Thyroid gland (tissue), 4 donors: ENCODE results near the gene CTDNEP1.

ENCODE experiments used
- POLR2A ChIP-seq, 2 donors: fragments of 450-650 bp; IDR thresholded peaks; one replicate each; pipeline ENCODE4 v1.6.1; 2017; ENCODE audit warnings: antibody characterized with exemption in 2 of 2, mild to moderate bottlenecking in 2 of 2, moderate library complexity in 1 of 2
- TF ChIP-seq, protein P1 (sequence below), 6 experiments: fragments of 200-600 bp in 3 of 6; fragments of 450-650 bp in 3 of 6; sonication (generic) in 3 of 6; IDR thresholded peaks; one replicate each; pipeline ENCODE4 v1.5.1; 2016 to 2019; ENCODE audit warnings: antibody characterized with exemption in 6 of 6, mild to moderate bottlenecking in 2 of 6, inconsistent platforms in 1 of 6, moderate library complexity in 1 of 6

DNA sequence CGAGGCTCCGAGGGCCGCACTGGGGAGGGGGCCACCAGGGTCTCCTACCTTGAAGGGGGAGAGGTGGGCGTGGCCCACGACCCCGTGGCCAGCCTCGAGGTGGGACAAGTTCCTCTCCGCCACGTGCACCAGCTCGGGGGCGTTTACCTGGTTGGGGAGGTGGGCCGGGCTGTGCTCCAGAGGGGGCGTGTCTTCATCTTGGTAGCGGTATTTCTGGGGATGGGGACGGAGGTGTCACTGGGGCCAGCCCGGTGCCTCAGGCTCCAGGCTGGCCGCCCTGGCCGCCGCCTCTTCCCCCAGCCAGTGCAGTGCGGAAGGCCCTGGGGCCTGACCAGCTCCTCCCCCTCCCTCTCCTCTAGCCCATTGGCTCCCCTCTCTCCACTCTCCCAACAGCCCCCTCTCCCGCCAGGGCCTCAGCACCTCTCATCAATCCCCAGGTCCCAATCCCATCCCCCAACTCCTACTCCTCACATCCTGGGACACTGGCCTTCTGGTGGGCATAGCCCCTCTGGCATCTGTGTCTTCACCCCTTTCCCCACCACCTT, 43.4 kb downstream of the CTDNEP1 start:
- TF ChIP-seq, protein P1, sequence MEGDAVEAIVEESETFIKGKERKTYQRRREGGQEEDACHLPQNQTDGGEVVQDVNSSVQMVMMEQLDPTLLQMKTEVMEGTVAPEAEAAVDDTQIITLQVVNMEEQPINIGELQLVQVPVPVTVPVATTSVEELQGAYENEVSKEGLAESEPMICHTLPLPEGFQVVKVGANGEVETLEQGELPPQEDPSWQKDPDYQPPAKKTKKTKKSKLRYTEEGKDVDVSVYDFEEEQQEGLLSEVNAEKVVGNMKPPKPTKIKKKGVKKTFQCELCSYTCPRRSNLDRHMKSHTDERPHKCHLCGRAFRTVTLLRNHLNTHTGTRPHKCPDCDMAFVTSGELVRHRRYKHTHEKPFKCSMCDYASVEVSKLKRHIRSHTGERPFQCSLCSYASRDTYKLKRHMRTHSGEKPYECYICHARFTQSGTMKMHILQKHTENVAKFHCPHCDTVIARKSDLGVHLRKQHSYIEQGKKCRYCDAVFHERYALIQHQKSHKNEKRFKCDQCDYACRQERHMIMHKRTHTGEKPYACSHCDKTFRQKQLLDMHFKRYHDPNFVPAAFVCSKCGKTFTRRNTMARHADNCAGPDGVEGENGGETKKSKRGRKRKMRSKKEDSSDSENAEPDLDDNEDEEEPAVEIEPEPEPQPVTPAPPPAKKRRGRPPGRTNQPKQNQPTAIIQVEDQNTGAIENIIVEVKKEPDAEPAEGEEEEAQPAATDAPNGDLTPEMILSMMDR (IDR thresholded peaks at IDR 0.05) = no peak
- TF ChIP-seq POLR2A (IDR thresholded peaks at IDR 0.05) = no peak
